Endothelial cell of umbilical vein (primary cell): ENCODE results near the gene PNKD. TPM values are rescaled to one million over a fixed set of nuclear protein-coding genes. Genes with fewer than 3 reads are reported as not detected.

Experiments
- BruUV-seq: library from RNA; stranded (reverse); fragments of 400-500 nt; replicated peaks from 2 replicates; lab custom pipeline; 2021; lab: Mats Ljungman, UMichigan
- CTCF ChIA-PET: fragments of 300-600, 350-600 bp; sonication (Branson Sonifier 250); formaldehyde crosslinking; loops from one replicate; lab custom pipeline; 2021; ENCODE audit warnings: antibody characterized with exemption, inconsistent platforms; lab: Charles Lee
- POLR2A ChIA-PET: fragments of 300-600, 350-600 bp; sonication (Branson Sonifier 250); formaldehyde crosslinking; loops from one replicate; lab custom pipeline; 2021; ENCODE audit warnings: antibody characterized with exemption, inconsistent platforms; lab: Charles Lee
- DNase-seq: peaks from one replicate; pipeline ENCODE4 v3.0.0-alpha.2; 2011; ENCODE audit warnings: low read depth, low spot score
- FAIRE-seq: peaks from 2 replicates; lab custom pipeline; 2011; peaks lifted over from hg19 to GRCh38; lab: Jason Lieb, UNC
- H2AFZ ChIP-seq: 2 replicates; pipeline ENCODE4 v1.6.0; 2012; ENCODE audit warnings: low read depth, low read length, control low read depth, inconsistent platforms
- H3K27ac ChIP-seq: 2 replicates; pipeline ENCODE4 v1.5.1; 2011; ENCODE audit warnings: low read depth, mild to moderate bottlenecking, control low read depth, low read length, moderate library complexity; ENCODE audit not compliant: insufficient read depth
- H3K27me3 ChIP-seq, 2 experiments: 2 replicates each; pipeline versions ENCODE4 v1.6.0 to v1.6.1; 2011; ENCODE audit warnings: low read length in 2 of 2, mixed read lengths in 1 of 2; ENCODE audit not compliant: control insufficient read depth in 2 of 2, insufficient read depth in 2 of 2
- H3K36me3 ChIP-seq, 2 experiments: 2 replicates in 1 of 2; 3 replicates in 1 of 2; pipeline ENCODE4 v1.5.1; 2011; ENCODE audit warnings: low read length in 2 of 2, mild to moderate bottlenecking in 1 of 2, moderate library complexity in 1 of 2; ENCODE audit not compliant: control insufficient read depth in 2 of 2, insufficient read depth in 2 of 2; ENCODE audit errors: extremely low read depth in 1 of 2
- H3K4me1 ChIP-seq: 3 replicates; pipeline ENCODE4 v1.5.1; 2011; ENCODE audit warnings: mild to moderate bottlenecking, low read length; ENCODE audit not compliant: control insufficient read depth, insufficient read depth; ENCODE audit errors: extremely low read depth
- H3K4me2 ChIP-seq: 2 replicates; pipeline ENCODE4 v1.6.1; 2011; ENCODE audit warnings: low read length, control low read depth, mixed read lengths; ENCODE audit not compliant: insufficient read depth
- H3K4me3 ChIP-seq, 3 experiments: fragments of 200-600 bp in 1 of 3; sonication (generic), shearing (Covaris generic) in 1 of 3; replicated peaks in 1 of 3; 2 replicates each; pipeline ENCODE4 v1.5.1; 2011 to 2016; ENCODE audit warnings: control low read depth in 3 of 3, low read length in 3 of 3, mild to moderate bottlenecking in 2 of 3, inconsistent platforms in 1 of 3, low read depth in 1 of 3, moderate library complexity in 1 of 3; ENCODE audit not compliant: insufficient read depth in 1 of 3
- H3K79me2 ChIP-seq: 2 replicates; pipeline ENCODE4 v1.6.0; 2012; ENCODE audit warnings: low read length, inconsistent platforms; ENCODE audit not compliant: control insufficient read depth, insufficient read depth
- H3K9ac ChIP-seq: replicated peaks from 2 replicates; pipeline ENCODE3; 2011; ENCODE audit warnings: low read length, control low read depth; ENCODE audit not compliant: insufficient read depth; ENCODE audit errors: extremely low read depth
- H3K9me1 ChIP-seq: replicated peaks from 3 replicates; pipeline ENCODE4 v1.6.0; 2011; ENCODE audit warnings: mild to moderate bottlenecking, low read length; ENCODE audit not compliant: control insufficient read depth, insufficient read depth; ENCODE audit errors: extremely low read depth
- H3K9me3 ChIP-seq: replicated peaks from 2 replicates; pipeline ENCODE4 v1.5.1; 2012; ENCODE audit warnings: low read length, inconsistent platforms; ENCODE audit not compliant: control insufficient read depth, insufficient read depth
- H4K20me1 ChIP-seq: replicated peaks from 2 replicates; pipeline ENCODE3; 2011; ENCODE audit warnings: mild to moderate bottlenecking, low read length; ENCODE audit not compliant: control insufficient read depth, insufficient read depth; ENCODE audit errors: extremely low read depth
- EZH2 ChIP-seq: IDR thresholded peaks from 2 replicates; pipeline ENCODE4 v1.6.1; 2012; ENCODE audit warnings: borderline replicate concordance, low read depth, mild to moderate bottlenecking, moderate library complexity, low read length, inconsistent platforms; ENCODE audit not compliant: severe bottlenecking
- FOS ChIP-seq: IDR thresholded peaks from 2 replicates; pipeline ENCODE4 v1.6.1; 2011; ENCODE audit warnings: mild to moderate bottlenecking, low read length, moderate library complexity, borderline replicate concordance; ENCODE audit not compliant: insufficient read depth
- GATA2 ChIP-seq: IDR thresholded peaks from 2 replicates; pipeline ENCODE4 v1.7.0; 2011; ENCODE audit warnings: low read depth, mild to moderate bottlenecking, moderate library complexity, mixed read lengths, low read length; ENCODE audit not compliant: insufficient read length, insufficient read depth
- JUN ChIP-seq: IDR thresholded peaks from 2 replicates; pipeline ENCODE4 v1.6.1; 2011; ENCODE audit warnings: borderline replicate concordance, low read depth; ENCODE audit not compliant: insufficient read length, insufficient read depth
- MYC ChIP-seq: IDR thresholded peaks from one replicate; pipeline ENCODE4 v1.6.1; 2011; ENCODE audit warnings: mild to moderate bottlenecking, low read depth, low read length
- POLR2A ChIP-seq: IDR thresholded peaks from 2 replicates; pipeline ENCODE4 v1.6.1; 2012; ENCODE audit warnings: low read depth, mild to moderate bottlenecking, control low read depth, low read length
- POLR2AphosphoS5 ChIP-seq: IDR thresholded peaks from 2 replicates; pipeline ENCODE4 v1.6.1; 2012; ENCODE audit warnings: low read depth, mild to moderate bottlenecking, control low read depth, low read length, moderate library complexity; ENCODE audit not compliant: insufficient read depth
- dilution Hi-C: fragments of 300-500 bp; cut with MboI; formaldehyde crosslinking; loops from one replicate; pipeline ENCODE4 v1.15.0; 2019; ENCODE audit warnings: low sequenced_read_pairs; ENCODE audit not compliant: extremely low pct_ligation_motif_present
- intact Hi-C: fragments of 100-400 bp; cut with micrococcal nuclease; formaldehyde crosslinking; loops from one replicate; pipeline ENCODE4 v1.10.0; 2022
- polyA plus RNA-seq, 4 experiments: library from polyadenylated mRNA; depleted of rRNA in 3 of 4; stranded (reverse) in 3 of 4; unstranded in 1 of 4; fragments of >200 nt; gene quantifications; 2 replicates each; pipeline versions ENCODE4 v1.2.1 to v1.2.3, GENCODE V29; 2011 to 2012; ENCODE audit warnings: missing spikeins in 1 of 4
- total RNA-seq: library from RNA; stranded (reverse); gene quantifications from 2 replicates; pipeline ENCODE4 v1.2.3, GENCODE V29; 2021
- TF ChIP-seq, protein P1 (sequence below), 2 donors: IDR thresholded peaks; 1 replicate in 1 of 2; 2 replicates in 1 of 2; pipeline ENCODE4 v1.5.1; 2011; ENCODE audit warnings: low read length in 2 of 2, mild to moderate bottlenecking in 2 of 2, moderate library complexity in 2 of 2, control low read depth in 1 of 2, inconsistent platforms in 1 of 2, low read depth in 1 of 2; ENCODE audit not compliant: insufficient read depth in 1 of 2; ENCODE audit errors: extremely low read depth in 1 of 2

Gene PNKD
- total and polyA plus RNA-seq, 2 donors (not counting 3 experiments of a cell fraction or from before 2014, with no cell fraction given) = 56.1 to 88.3 TPM

- no peaks in the 10 kb centered on the region for H3K9me1 ChIP-seq
- TF ChIP-seq POLR2A (no peak), FOS (no peak), EZH2 (no peak), MYC (no peak), JUN (no peak), POLR2AphosphoS5 (no peak), GATA2 (no peak)
- TF ChIP-seq, protein P1, sequence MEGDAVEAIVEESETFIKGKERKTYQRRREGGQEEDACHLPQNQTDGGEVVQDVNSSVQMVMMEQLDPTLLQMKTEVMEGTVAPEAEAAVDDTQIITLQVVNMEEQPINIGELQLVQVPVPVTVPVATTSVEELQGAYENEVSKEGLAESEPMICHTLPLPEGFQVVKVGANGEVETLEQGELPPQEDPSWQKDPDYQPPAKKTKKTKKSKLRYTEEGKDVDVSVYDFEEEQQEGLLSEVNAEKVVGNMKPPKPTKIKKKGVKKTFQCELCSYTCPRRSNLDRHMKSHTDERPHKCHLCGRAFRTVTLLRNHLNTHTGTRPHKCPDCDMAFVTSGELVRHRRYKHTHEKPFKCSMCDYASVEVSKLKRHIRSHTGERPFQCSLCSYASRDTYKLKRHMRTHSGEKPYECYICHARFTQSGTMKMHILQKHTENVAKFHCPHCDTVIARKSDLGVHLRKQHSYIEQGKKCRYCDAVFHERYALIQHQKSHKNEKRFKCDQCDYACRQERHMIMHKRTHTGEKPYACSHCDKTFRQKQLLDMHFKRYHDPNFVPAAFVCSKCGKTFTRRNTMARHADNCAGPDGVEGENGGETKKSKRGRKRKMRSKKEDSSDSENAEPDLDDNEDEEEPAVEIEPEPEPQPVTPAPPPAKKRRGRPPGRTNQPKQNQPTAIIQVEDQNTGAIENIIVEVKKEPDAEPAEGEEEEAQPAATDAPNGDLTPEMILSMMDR (IDR thresholded peaks at IDR 0.05; ENCODE audit: extremely low read depth in 1 of 2, insufficient read depth in 1 of 2, low read depth in 1 of 2, low read length in 2 of 2) = no peak
- BruUV-seq = no TSS peak
- no peak overlapping the region for H3K4me3 ChIP-seq
- H3K27me3 ChIP-seq = no peaks in the 10 kb centered on the region
- POLR2A ChIA-PET = no interaction called here
- H3K4me2 ChIP-seq = no peak overlapping the region
- H2AFZ ChIP-seq = no peak overlapping the region
- peaks cover 7 to 22% of the 10 kb centered on the region in 2 experiments for H3K36me3 ChIP-seq
- H3K4me1 ChIP-seq = peaks cover 55% of the 10 kb centered on the region
- CTCF ChIA-PET = interaction anchor here (0.6 to 1.1 kb wide), 4 partner anchors 11 to 112 kb away, joined by 3 to 4 read pairs (median 4); no protein-coding TSS in a partner anchor
- peak overlapping the region; percentile 15 for H3K27ac ChIP-seq
- dilution Hi-C loops (no loop called here), intact Hi-C loops (no loop called here)
- peaks cover 64% of the 10 kb centered on the region for H3K79me2 ChIP-seq
- H4K20me1 ChIP-seq = no peaks in the 10 kb centered on the region
- H3K9ac ChIP-seq = no peak overlapping the region
- peak; percentile 26 for FAIRE-seq
- H3K9me3 ChIP-seq = no peaks in the 10 kb centered on the region
- peak; percentile 34 for DNase-seq
Observed at GRCh38 chr2:218284106-218284811, 13.9 kb downstream of the PNKD start.
